Spinal cord (tissue), 10 donors: ENCODE results near the gene MBOAT1. TPM values are rescaled to one million over a fixed set of nuclear protein-coding genes. Genes with fewer than 3 reads are reported as not detected.

Experiments
- DNase-seq, 6 donors: peaks; one replicate each; pipeline versions ENCODE4 v3.0.0 to v3.0.0-alpha.2; 2013 to 2015; ENCODE audit warnings: low spot score in 6 of 6, low read depth in 4 of 6
- H3K27ac ChIP-seq: one replicate; pipeline ENCODE4 v1.5.1; 2013; ENCODE audit warnings: low read depth, low read length, control low read depth
- H3K27me3 ChIP-seq: one replicate; pipeline ENCODE4 v1.6.1; 2013; ENCODE audit warnings: low read length; ENCODE audit not compliant: control insufficient read depth, insufficient read depth
- H3K36me3 ChIP-seq: one replicate; pipeline ENCODE4 v1.6.1; 2013; ENCODE audit warnings: low read length; ENCODE audit not compliant: control insufficient read depth, insufficient read depth
- H3K4me1 ChIP-seq: one replicate; pipeline ENCODE4 v1.6.1; 2013; ENCODE audit warnings: low read length; ENCODE audit not compliant: control insufficient read depth, insufficient read depth
- H3K4me3 ChIP-seq: one replicate; pipeline ENCODE4 v1.5.1; 2013; ENCODE audit warnings: low read depth, low read length, control low read depth
- H3K9me3 ChIP-seq: one replicate; pipeline ENCODE4 v1.6.1; 2013; ENCODE audit warnings: low read length; ENCODE audit not compliant: control insufficient read depth, insufficient read depth
- WGBS: methylation state at CpG from one replicate; pipeline ENCODE4 v1.1.5; 2013; ENCODE audit warnings: missing lambda C conversion rate; ENCODE audit not compliant: insufficient coverage; 5-methylcytosine and 5-hydroxymethylcytosine counted together
- polyA plus RNA-seq, 2 donors: library from polyadenylated mRNA; unstranded; fragments of 120-200 nt; gene quantifications; one replicate each; pipeline ENCODE4 v1.2.1, GENCODE V29; 2013; ENCODE audit not compliant: insufficient read length in 2 of 2
- total RNA-seq, 2 donors: library from RNA; depleted of rRNA in 1 of 2; stranded (reverse); fragments of 120-200 nt in 1 of 2; fragments of >200 nt in 1 of 2; gene quantifications; one replicate each; pipeline versions ENCODE4 v1.2.3 to v1.2.4, GENCODE V29; 2013 to 2014
- donor health status: healthy.

The MBOAT1 gene
- total and polyA plus RNA-seq, 4 donors, result 2.5 to 18.5 (median 9.7) TPM

GRCh38 chr6:20129290-20130088, 82.8 kb downstream of the MBOAT1 start:
- no CpG with 5 or more reads among the region's 7 CpGs for WGBS
- H3K4me1 ChIP-seq, result peaks cover 6% of the 10 kb centered on the region
- DNase-seq, result no peak
- no peak overlapping the region for H3K4me3 ChIP-seq
- no peaks in the 10 kb centered on the region for H3K27me3 ChIP-seq
- H3K9me3 ChIP-seq, result no peaks in the 10 kb centered on the region
- no peak overlapping the region for H3K27ac ChIP-seq
- H3K36me3 ChIP-seq, result no peaks in the 10 kb centered on the region

DNA sequence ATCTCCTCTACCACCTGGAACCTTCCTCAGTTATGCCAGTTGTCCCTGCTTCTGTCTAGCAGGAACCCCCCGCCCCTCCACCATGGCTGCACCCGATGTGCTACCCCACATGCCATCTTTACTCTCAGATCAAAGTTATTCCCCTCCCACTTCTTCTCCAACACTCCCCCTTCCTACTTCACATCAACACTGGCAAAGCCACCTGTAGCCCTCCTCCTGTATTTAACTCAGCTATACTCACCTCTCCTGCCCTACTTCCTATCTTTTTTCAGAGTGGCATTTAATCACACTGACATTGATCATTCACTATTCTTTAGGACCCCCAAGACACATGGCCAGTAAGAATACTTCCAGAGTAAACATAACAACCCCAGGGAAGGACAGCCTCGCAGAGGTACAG, 84.3 kb downstream of the MBOAT1 start:
- 100% methylated on average over 3 of the region's 3 CpGs for WGBS
- Histone ChIP-seq H3K27me3 (no peaks in the 10 kb centered on the region), H3K9me3 (no peaks in the 10 kb centered on the region), H3K4me3 (no peak overlapping the region), H3K4me1 (peaks cover 6% of the 10 kb centered on the region), H3K27ac (no peak overlapping the region), H3K36me3 (no peaks in the 10 kb centered on the region)
- DNase-seq, result no peak

- Histone ChIP-seq H3K27me3 (no peaks in the 10 kb centered on the region), H3K36me3 (no peaks in the 10 kb centered on the region), H3K4me1 (peaks cover 6% of the 10 kb centered on the region), H3K27ac (no peak overlapping the region), H3K9me3 (no peaks in the 10 kb centered on the region), H3K4me3 (no peak overlapping the region)
- WGBS, result 38% methylated on average over 9 of the region's 18 CpGs
- DNase-seq, result peak in 3 of 6 donors; percentile 7 to 62 (median 60)
These were observed 85.2 kb downstream of the MBOAT1 start for GRCh38 chr6:20126789-20127653.

DNA sequence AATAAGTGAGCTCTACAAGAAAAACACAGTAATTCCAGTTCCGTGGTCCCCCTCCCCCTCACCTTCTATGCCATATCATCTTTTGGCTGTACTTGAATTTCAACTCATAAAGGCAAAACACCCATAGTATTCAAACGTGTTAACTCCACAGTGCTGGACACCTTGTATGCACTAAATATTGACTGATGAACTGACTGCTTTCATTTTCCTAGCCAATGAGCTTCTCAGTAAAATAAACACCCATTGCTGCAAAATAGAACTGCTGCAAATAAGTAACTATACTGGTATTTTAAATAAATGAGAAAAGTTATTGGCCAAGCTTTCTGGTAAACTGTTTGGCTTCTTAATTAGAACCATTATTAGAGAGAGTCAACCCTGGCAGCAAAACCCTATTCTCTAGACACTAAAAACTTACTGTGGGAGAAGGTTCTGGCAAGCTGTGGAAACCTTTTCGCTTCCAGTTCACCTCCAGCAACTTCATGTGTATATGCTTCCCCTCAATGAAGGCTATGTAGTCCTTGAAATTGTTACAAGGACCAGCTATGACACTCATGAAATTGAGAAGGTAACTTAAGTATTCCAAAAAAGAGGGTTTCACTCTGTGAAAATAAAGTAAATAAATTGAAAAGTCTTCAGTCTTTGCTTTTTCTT, 86.0 kb downstream of the MBOAT1 start:
- H3K4me1 ChIP-seq, result peaks cover 6% of the 10 kb centered on the region
- no peaks in the 10 kb centered on the region for H3K9me3 ChIP-seq
- H3K4me3 ChIP-seq, result no peak overlapping the region
- 87% methylated on average over 2 of the region's 3 CpGs for WGBS
- H3K36me3 ChIP-seq, result no peaks in the 10 kb centered on the region
- H3K27me3 ChIP-seq, result no peaks in the 10 kb centered on the region
- no peak overlapping the region for H3K27ac ChIP-seq
- no peak for DNase-seq

DNA sequence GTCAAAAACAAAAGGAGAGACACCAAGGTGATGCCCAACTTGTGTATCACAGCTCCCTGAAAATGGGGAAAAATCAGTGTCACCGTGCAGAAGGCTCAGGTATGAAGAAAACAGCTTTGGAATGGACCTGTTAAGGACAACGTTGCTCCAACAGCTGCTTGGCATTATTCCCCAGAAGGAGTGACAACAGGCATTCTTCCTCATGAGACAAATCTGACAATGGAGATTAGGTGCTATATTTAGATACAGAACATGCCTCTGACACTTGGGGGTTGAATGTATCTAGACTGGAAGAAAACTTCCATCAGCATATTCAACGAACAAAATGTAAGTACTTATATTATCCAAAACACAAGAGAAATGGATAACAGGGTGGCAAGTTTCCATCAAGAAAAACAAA, 87.7 kb downstream of the MBOAT1 start:
- no peak overlapping the region for H3K27ac ChIP-seq
- DNase-seq, result no peak
- H3K27me3 ChIP-seq, result no peaks in the 10 kb centered on the region
- H3K9me3 ChIP-seq, result no peaks in the 10 kb centered on the region
- H3K4me1 ChIP-seq, result peaks cover 6% of the 10 kb centered on the region
- H3K4me3 ChIP-seq, result no peak overlapping the region
- H3K36me3 ChIP-seq, result no peaks in the 10 kb centered on the region
- WGBS, result 65% methylated on average over 2 of the region's 3 CpGs

- Histone ChIP-seq H3K9me3 (no peaks in the 10 kb centered on the region), H3K27me3 (no peaks in the 10 kb centered on the region), H3K4me1 (peaks cover 3% of the 10 kb centered on the region), H3K4me3 (no peak overlapping the region), H3K36me3 (no peaks in the 10 kb centered on the region), H3K27ac (no peak overlapping the region)
- DNase-seq, result no peak
- 80% methylated on average over 2 of the region's 6 CpGs for WGBS
These were observed 92.8 kb downstream of the MBOAT1 start for GRCh38 chr6:20119485-20119884.

DNA sequence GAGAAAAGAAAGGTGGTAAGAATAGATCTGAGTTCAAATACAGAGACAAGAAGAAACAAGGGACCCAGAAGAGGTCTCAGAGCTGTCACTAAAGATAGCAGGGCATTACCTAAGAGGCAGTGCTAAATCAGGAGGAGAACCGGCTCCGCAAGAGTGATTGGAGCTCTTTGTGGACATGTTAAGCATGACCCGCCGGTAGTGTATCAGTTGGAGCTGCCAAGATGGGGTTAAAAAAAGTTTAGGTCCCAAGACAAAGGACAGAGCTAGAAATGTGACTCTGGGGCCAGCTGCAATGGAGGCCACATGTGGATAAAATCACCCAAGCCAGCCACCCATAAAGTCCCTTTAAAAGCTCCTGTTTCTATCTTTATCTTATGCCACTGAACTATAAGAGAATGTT, 93.4 kb downstream of the MBOAT1 start:
- 38% methylated on average over 2 of the region's 4 CpGs for WGBS
- no peaks in the 10 kb centered on the region for H3K36me3 ChIP-seq

GRCh38 chr6:20117474-20117873, 94.8 kb downstream of the MBOAT1 start:
- H3K9me3 ChIP-seq, result no peaks in the 10 kb centered on the region
- 92% methylated on average over 2 of the region's 3 CpGs for WGBS
- H3K4me1 ChIP-seq, result peaks cover 3% of the 10 kb centered on the region
- H3K4me3 ChIP-seq, result no peak overlapping the region
- no peaks in the 10 kb centered on the region for H3K36me3 ChIP-seq
- no peaks in the 10 kb centered on the region for H3K27me3 ChIP-seq
- no peak overlapping the region for H3K27ac ChIP-seq
- DNase-seq, result no peak

More for the DNA sequence above, 93.4 kb downstream of the MBOAT1 start:
- DNase-seq, result no peak
- no peaks in the 10 kb centered on the region for H3K27me3 ChIP-seq
- H3K4me1 ChIP-seq, result peaks cover 3% of the 10 kb centered on the region
- no peak overlapping the region for H3K27ac ChIP-seq
- no peaks in the 10 kb centered on the region for H3K9me3 ChIP-seq
- no peak overlapping the region for H3K4me3 ChIP-seq

- H3K36me3 ChIP-seq, result no peaks in the 10 kb centered on the region
- no peaks in the 10 kb centered on the region for H3K27me3 ChIP-seq
- H3K4me3 ChIP-seq, result no peak overlapping the region
- H3K9me3 ChIP-seq, result no peaks in the 10 kb centered on the region
- peaks cover 3% of the 10 kb centered on the region for H3K4me1 ChIP-seq
- WGBS, result 96% methylated on average over 4 of the region's 7 CpGs
- no peak overlapping the region for H3K27ac ChIP-seq
- DNase-seq, result no peak
These were observed 95.5 kb downstream of the MBOAT1 start for GRCh38 chr6:20116792-20117191.
